H1 (cell line): ENCODE data around the gene P3H1. TPM values are rescaled to one million over a fixed set of nuclear protein-coding genes. Genes with fewer than 3 reads are reported as not detected.
"Not testable (repeated sequence)": the region's sequence is repeated elsewhere in the genome, so short reads cannot be mapped to it uniquely, and the experiment has no call there.

Experiments used
- CTCF ChIA-PET: fragments of 300-600 bp; sonication (Branson Sonifier 250); formaldehyde crosslinking; loops from one replicate; lab custom pipeline; 2021; ENCODE audit not compliant: partially characterized antibody; lab: Charles Lee
- POLR2A ChIA-PET: fragments of 300-600 bp; sonication (Branson Sonifier 250); formaldehyde crosslinking; loops from one replicate; lab custom pipeline; 2021; ENCODE audit warnings: inconsistent platforms; ENCODE audit not compliant: partially characterized antibody; lab: Charles Lee
- DNase-seq, 2 experiments: peaks; one replicate each; pipeline versions ENCODE4 v3.0.0 to v3.0.0-alpha.2; 2010 to 2022; ENCODE audit warnings: low spot score in 2 of 2, low read depth in 1 of 2, mixed read lengths in 1 of 2
- FAIRE-seq: peaks from 2 replicates; lab custom pipeline; 2011; peaks lifted over from hg19 to GRCh38; lab: Jason Lieb, UNC
- H2AFZ ChIP-seq: 2 replicates; pipeline ENCODE4 v1.8.1; 2012; ENCODE audit warnings: low read length, inconsistent platforms
- H2AK5ac ChIP-seq: 2 replicates; pipeline ENCODE4 v1.6.1; 2013; ENCODE audit warnings: low read depth, low read length
- H2BK120ac ChIP-seq: replicated peaks from 2 replicates; pipeline ENCODE3; 2013; ENCODE audit warnings: low read depth, low read length, inconsistent platforms
- H2BK12ac ChIP-seq: 2 replicates; pipeline ENCODE4 v1.6.1; 2013; ENCODE audit warnings: low read depth, low read length
- H2BK15ac ChIP-seq: 2 replicates; pipeline ENCODE4 v1.6.1; 2013; ENCODE audit warnings: low read length
- H2BK20ac ChIP-seq: 2 replicates; pipeline ENCODE4 v1.6.1; 2013; ENCODE audit warnings: low read length
- H2BK5ac ChIP-seq: 2 replicates; pipeline ENCODE4 v1.6.1; 2013; ENCODE audit warnings: low read depth, low read length
- H3K14ac ChIP-seq: 2 replicates; pipeline ENCODE4 v1.6.1; 2013; ENCODE audit warnings: inconsistent platforms; ENCODE audit not compliant: insufficient read length
- H3K18ac ChIP-seq: 2 replicates; pipeline ENCODE4 v1.6.1; 2013; ENCODE audit warnings: low read length; ENCODE audit errors: extremely low read depth
- H3K23ac ChIP-seq: 2 replicates; pipeline ENCODE4 v1.6.1; 2013; ENCODE audit warnings: inconsistent platforms; ENCODE audit not compliant: insufficient read length
- H3K23me2 ChIP-seq: 2 replicates; pipeline ENCODE4 v1.6.1; 2013; ENCODE audit warnings: low read depth, low read length
- H3K27ac ChIP-seq: 2 replicates; pipeline ENCODE4 v1.6.1; 2011; ENCODE audit warnings: low read depth, low read length, inconsistent platforms
- H3K27me3 ChIP-seq, 4 experiments: replicated peaks in 1 of 4; 1 replicate in 1 of 4; 2 replicates in 3 of 4; pipeline versions ENCODE4 v1.6.1 to v1.8.1; 2011 to 2013; ENCODE audit warnings: low read length in 3 of 4, mild to moderate bottlenecking in 3 of 4, inconsistent platforms in 2 of 4, mixed read lengths in 2 of 4, moderate library complexity in 1 of 4; ENCODE audit not compliant: control insufficient read depth in 3 of 4, insufficient read depth in 3 of 4; ENCODE audit errors: extremely low read depth in 1 of 4
- H3K36me3 ChIP-seq, 4 experiments: 2 replicates each; pipeline versions ENCODE4 v1.6.1 to v1.8.1; 2011 to 2013; ENCODE audit warnings: mild to moderate bottlenecking in 4 of 4, low read length in 3 of 4, moderate library complexity in 2 of 4, control low read depth in 1 of 4, inconsistent platforms in 1 of 4; ENCODE audit not compliant: insufficient read depth in 4 of 4, control insufficient read depth in 2 of 4
- H3K4ac ChIP-seq: replicated peaks from 2 replicates; pipeline ENCODE3; 2013; ENCODE audit warnings: low read length, low read depth, mixed read lengths, inconsistent platforms; ENCODE audit not compliant: insufficient read length
- H3K4me1 ChIP-seq, 4 experiments: replicated peaks in 1 of 4; 1 replicate in 1 of 4; 2 replicates in 3 of 4; pipeline versions ENCODE4 v1.6.1 to v1.8.1; 2011 to 2013; ENCODE audit warnings: low read length in 3 of 4, inconsistent platforms in 2 of 4, mixed read lengths in 1 of 4; ENCODE audit not compliant: insufficient read depth in 4 of 4, control insufficient read depth in 3 of 4
- H3K4me2 ChIP-seq, 2 experiments: 2 replicates each; pipeline versions ENCODE4 v1.6.1 to v1.8.1; 2011 to 2013; ENCODE audit warnings: low read depth in 2 of 2, low read length in 2 of 2, control low read depth in 1 of 2, inconsistent platforms in 1 of 2, mild to moderate bottlenecking in 1 of 2; ENCODE audit not compliant: insufficient read depth in 1 of 2
- H3K4me3 ChIP-seq, 4 experiments: fragments of 200-600, 300-600 bp in 1 of 4; sonication (generic), shearing (Covaris generic), sonication (Bioruptor Twin) in 1 of 4; 2 replicates each; pipeline versions ENCODE4 v1.5.1 to v1.8.1; 2011 to 2016; ENCODE audit warnings: low read length in 4 of 4, low read depth in 3 of 4, control low read depth in 2 of 4, inconsistent platforms in 2 of 4, mild to moderate bottlenecking in 2 of 4, mixed read lengths in 1 of 4, moderate library complexity in 1 of 4; ENCODE audit not compliant: insufficient read depth in 2 of 4; ENCODE audit errors: extremely low read depth in 1 of 4
- H3K56ac ChIP-seq: replicated peaks from 2 replicates; pipeline ENCODE3; 2013; ENCODE audit warnings: low read depth, mild to moderate bottlenecking, mixed read lengths, low read length, inconsistent platforms; ENCODE audit not compliant: insufficient read length
- H3K79me1 ChIP-seq: 2 replicates; pipeline ENCODE4 v1.6.1; 2013; ENCODE audit warnings: low read depth, low read length, control low read depth
- H3K79me2 ChIP-seq, 2 experiments: 2 replicates each; pipeline versions ENCODE4 v1.6.1 to v1.8.1; 2012 to 2013; ENCODE audit warnings: low read length in 2 of 2, mild to moderate bottlenecking in 2 of 2, inconsistent platforms in 1 of 2; ENCODE audit not compliant: insufficient read depth in 2 of 2, control insufficient read depth in 1 of 2
- H3K9ac ChIP-seq, 4 experiments: replicated peaks in 1 of 4; 1 replicate in 1 of 4; 2 replicates in 3 of 4; pipeline versions ENCODE4 v1.6.1 to v1.8.1; 2011 to 2013; ENCODE audit warnings: low read depth in 3 of 4, low read length in 3 of 4, control low read depth in 2 of 4, mild to moderate bottlenecking in 2 of 4, moderate library complexity in 2 of 4, inconsistent platforms in 1 of 4; ENCODE audit errors: extremely low read depth in 1 of 4
- H3K9me3 ChIP-seq, 2 experiments: 2 replicates each; pipeline versions ENCODE4 v1.6.1 to v1.8.1; 2012 to 2013; ENCODE audit warnings: mild to moderate bottlenecking in 2 of 2, moderate library complexity in 2 of 2, control low read depth in 1 of 2, inconsistent platforms in 1 of 2, low read depth in 1 of 2, low read length in 1 of 2, mixed read lengths in 1 of 2; ENCODE audit not compliant: insufficient read depth in 2 of 2
- H4K20me1 ChIP-seq, 2 experiments: replicated peaks in 1 of 2; 2 replicates each; pipeline versions ENCODE3 to v1.8.1; 2011 to 2013; ENCODE audit warnings: inconsistent platforms in 2 of 2, low read length in 2 of 2, mild to moderate bottlenecking in 1 of 2; ENCODE audit not compliant: insufficient read depth in 2 of 2, control insufficient read depth in 1 of 2
- H4K5ac ChIP-seq: 2 replicates; pipeline ENCODE4 v1.6.1; 2013; ENCODE audit warnings: low read length, low read depth, mixed read lengths, inconsistent platforms; ENCODE audit not compliant: insufficient read length
- H4K8ac ChIP-seq: 2 replicates; pipeline ENCODE4 v1.8.0; 2013; ENCODE audit warnings: mild to moderate bottlenecking, moderate library complexity, low read length, inconsistent platforms; ENCODE audit not compliant: insufficient read depth; ENCODE audit errors: extremely low read depth
- H4K91ac ChIP-seq: replicated peaks from 2 replicates; pipeline ENCODE3; 2013; ENCODE audit warnings: low read length, mixed read lengths, inconsistent platforms; ENCODE audit not compliant: insufficient read length
- WGBS, 2 experiments: shearing (Covaris generic) in 1 of 2; methylation state at CpG; one replicate each; pipeline versions ENCODE4 v1.1.6 to v1.1.7; 2013 to 2015; ENCODE audit warnings: low lambda C conversion rate in 2 of 2, mixed read lengths in 2 of 2, inconsistent platforms in 1 of 2, low coverage in 1 of 2, missing lambda C conversion rate in 1 of 2; ENCODE audit not compliant: insufficient replicate concordance in 2 of 2, insufficient coverage in 1 of 2, insufficient read length in 1 of 2; ENCODE audit errors: extremely low coverage in 1 of 2, missing lambda C conversion rate in 1 of 2; 5-methylcytosine and 5-hydroxymethylcytosine counted together
- polyA plus RNA-seq, 7 experiments: library from polyadenylated mRNA; depleted of rRNA in 3 of 7; stranded (reverse) in 5 of 7; unstranded in 2 of 7; fragments of >200 nt in 5 of 7; fragments of 200-250 nt in 2 of 7; gene quantifications; 1 replicate in 5 of 7; 2 replicates in 1 of 7; 4 replicates in 1 of 7; pipeline versions ENCODE4 v1.2.1 to v1.2.3, GENCODE V29; 2011 to 2013; ENCODE audit warnings: missing spikeins in 2 of 7, mixed read lengths in 2 of 7
- total RNA-seq: library from RNA; stranded (reverse); fragmentation: NEBNext Ultra II Directional; extraction: Animal tissue kit (Norgen Biotek cat#: 25700); gene quantifications from 2 replicates; pipeline ENCODE4 v1.2.1, GENCODE V29; 2021

P3H1 gene
- total and polyA plus RNA-seq, 2 of the 8 experiments (the other 6 are each of a cell fraction or from before 2014, with no cell fraction given) = 58.4 to 87.5 TPM

DNA sequence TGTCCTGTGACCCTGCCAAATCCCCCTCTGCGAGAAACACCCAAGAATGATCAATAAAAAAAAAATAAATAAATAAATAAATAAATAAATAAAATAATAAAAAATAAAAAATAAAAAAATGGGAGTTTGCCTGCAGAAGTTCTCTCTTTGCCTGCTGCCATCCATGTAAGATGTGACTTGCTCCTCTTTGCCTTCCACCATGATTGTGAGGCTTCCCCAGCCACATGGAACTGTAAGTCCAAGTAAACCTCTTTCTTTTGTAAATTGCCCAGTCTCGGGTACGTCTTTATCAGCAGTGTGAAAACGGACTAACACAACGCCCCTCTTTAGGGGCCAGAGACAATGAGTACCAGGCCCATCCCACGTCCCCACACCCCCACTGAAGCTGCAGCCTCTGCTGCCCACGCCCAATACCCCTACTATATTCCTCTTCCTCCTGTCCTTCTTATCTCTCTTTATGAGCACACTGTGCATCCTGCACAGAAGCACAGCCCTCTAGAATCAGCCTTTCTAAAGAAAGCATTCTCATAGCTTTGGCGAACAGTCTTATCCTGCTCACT lies 15.2 kb downstream of the P3H1 start:
- FAIRE-seq, H3K4me1 ChIP-seq, H4K91ac ChIP-seq, H3K18ac ChIP-seq, H3K79me2 ChIP-seq, H4K8ac ChIP-seq, H3K27ac ChIP-seq, H3K9ac ChIP-seq, H3K9me3 ChIP-seq, H2BK5ac ChIP-seq, H4K5ac ChIP-seq, H3K23me2 ChIP-seq, H3K4ac ChIP-seq, H3K14ac ChIP-seq, H3K23ac ChIP-seq, H3K4me3 ChIP-seq, DNase-seq, H3K27me3 ChIP-seq, H2BK15ac ChIP-seq, H2AFZ ChIP-seq, H3K4me2 ChIP-seq, H2BK120ac ChIP-seq, H4K20me1 ChIP-seq, H2BK12ac ChIP-seq, H3K56ac ChIP-seq, H2AK5ac ChIP-seq, H3K79me1 ChIP-seq, H2BK20ac ChIP-seq: not testable (repeated sequence)
- POLR2A ChIA-PET = interaction anchor here (1.0 to 2.3 kb wide), 2 partner anchors 32 to 69 kb away, joined by 3 to 8 read pairs; partner anchors contain the start of gene YBX1
- H3K36me3 ChIP-seq = peaks cover 25 to 69% (median 43%) of the 10 kb centered on the region in 4 experiments
- CTCF ChIA-PET = interaction anchor here (1.2 to 1.5 kb wide), 3 partner anchors 9 to 577 kb away, joined by 3 to 5 read pairs (median 3); no protein-coding TSS in a partner anchor
- WGBS, 2 experiments = 90% methylated on average over 7 of the region's 8 CpGs; no CpG with 5 or more reads in 1 of the 2 experiments
